Mesenteric fat pad (tissue), 1 donor: ENCODE results near the gene GRK1. TPM values are rescaled to one million over a fixed set of nuclear protein-coding genes. Genes with fewer than 3 reads are reported as not detected.

Experiments
- DNase-seq: peaks from one replicate; pipeline ENCODE4 v3.0.0-alpha.2; 2020; ENCODE audit warnings: low spot score
- total RNA-seq: library from RNA; stranded (reverse); fragmentation: NEBNext Ultra II Directional; extraction: Animal tissue kit (Norgen Biotek cat#: 25700); gene quantifications from one replicate; pipeline ENCODE4 v1.2.1, GENCODE V29; 2021
- donor health status: DM: yes; HTN: yes; CAD: no.

The GRK1 gene
- total RNA-seq, 1 donor from 2014 or later: not detected

DNA sequence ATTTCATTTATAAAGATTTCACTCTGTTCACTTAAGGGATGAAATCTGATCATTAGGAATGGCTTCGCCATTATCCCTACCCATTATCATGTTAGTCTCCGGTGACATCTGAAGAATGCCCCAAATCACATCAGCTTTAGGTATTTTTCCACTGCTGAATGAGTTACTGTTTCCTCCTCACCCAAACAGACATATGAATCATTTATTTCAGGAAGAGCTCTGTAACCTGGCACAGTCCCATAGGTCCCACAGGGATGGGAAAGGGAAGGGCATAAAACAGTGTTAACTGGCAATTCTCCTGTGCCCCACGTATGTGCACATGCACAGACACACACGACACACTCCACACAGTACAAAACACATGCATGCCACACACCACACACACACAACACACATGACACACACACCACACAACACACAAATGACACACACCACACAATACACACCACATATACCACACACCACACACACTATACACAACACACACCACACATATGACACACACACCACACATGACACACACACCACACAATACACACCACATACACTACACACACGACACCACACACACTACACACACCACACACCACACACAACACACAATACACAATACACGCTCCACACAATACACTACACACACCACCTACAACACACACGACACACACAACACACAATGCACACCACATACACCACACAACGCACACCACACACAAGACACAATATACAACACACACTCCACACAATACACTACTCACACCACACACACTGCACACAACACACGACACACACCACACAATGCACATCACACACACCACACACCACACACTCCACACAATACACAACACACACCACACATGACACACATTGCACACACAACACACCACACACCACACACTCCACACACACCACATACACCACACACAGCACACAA, 107.4 kb downstream of the GRK1 start:
- DNase-seq: peak; percentile 57

DNA sequence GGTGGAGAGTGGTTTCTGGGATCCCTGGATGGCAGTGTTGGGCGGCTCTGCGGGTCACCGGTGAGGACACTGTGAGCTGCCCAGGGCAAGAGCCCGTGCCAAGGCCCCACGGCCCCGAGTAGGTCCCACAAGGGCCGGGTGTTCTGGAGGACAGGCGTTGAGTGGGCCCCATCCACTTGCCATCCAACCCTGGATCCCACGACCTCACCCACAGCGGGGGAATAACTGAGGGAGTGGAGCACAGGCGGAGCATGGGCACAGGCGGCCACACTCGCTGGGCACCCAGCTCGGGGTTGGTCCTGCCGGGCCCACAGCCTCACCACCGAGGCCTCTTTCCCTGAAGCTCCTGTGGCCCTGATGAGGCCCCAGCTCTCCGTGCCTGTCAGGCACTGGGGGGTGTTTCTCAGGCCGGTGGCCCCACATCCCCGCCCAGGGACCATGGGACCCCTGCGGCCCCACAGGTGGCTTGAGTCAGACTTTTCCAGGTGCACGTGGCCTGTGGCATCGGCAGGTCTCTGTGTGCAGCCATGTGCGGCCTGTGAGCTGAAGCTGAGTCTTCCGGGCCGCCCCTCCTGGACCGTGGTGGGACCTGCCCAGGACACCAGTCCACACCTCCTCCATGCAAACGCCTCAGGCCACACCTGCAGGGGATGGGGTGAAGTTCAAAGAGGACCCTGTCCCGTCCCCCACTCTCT, 108.6 kb downstream of the GRK1 start:
- DNase-seq: peak; percentile 84

DNA sequence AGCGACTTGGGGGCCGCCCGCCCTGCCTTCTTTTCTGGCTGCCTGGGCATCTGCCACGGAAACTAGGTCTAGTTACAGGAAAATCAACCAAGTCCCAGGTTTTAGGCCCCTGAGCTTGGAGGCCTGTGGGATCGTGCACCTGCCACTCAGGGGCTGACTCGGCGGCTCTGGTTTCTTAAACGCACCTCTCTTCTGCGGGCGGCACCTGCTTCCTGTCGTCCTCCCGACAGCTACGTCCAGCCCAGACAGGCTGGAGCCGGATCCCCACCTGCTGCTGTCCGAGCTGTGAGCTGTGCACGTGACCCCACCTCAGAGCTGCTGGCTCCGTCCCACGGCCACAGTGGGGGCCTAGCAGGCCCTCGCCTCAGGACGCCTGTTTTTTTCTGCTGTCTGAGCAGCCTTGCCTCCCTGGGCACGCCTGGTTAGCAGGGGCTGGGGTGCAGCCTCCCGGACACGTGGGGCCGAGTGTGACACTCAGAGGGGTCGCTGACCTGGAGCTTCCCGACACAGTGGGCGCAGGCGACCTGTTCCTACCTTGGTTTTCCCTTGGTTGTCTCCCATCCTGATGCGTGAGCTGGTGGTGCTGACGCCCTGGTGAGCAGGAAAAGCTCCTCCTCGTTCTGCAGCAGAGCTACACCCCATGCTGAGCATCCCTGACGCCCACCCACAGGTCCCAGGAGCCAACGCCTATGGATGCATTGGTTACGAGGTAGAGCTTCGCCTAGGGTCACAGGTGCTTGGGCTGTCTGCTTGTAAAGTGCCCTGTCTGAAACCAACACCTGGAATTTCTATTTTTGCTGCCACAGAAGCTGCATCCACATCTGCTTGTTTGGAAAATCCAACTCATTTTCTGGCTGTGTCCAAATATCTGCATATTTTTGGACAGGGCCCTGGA, 109.5 kb downstream of the GRK1 start:
- DNase-seq: peak; percentile 88

DNA sequence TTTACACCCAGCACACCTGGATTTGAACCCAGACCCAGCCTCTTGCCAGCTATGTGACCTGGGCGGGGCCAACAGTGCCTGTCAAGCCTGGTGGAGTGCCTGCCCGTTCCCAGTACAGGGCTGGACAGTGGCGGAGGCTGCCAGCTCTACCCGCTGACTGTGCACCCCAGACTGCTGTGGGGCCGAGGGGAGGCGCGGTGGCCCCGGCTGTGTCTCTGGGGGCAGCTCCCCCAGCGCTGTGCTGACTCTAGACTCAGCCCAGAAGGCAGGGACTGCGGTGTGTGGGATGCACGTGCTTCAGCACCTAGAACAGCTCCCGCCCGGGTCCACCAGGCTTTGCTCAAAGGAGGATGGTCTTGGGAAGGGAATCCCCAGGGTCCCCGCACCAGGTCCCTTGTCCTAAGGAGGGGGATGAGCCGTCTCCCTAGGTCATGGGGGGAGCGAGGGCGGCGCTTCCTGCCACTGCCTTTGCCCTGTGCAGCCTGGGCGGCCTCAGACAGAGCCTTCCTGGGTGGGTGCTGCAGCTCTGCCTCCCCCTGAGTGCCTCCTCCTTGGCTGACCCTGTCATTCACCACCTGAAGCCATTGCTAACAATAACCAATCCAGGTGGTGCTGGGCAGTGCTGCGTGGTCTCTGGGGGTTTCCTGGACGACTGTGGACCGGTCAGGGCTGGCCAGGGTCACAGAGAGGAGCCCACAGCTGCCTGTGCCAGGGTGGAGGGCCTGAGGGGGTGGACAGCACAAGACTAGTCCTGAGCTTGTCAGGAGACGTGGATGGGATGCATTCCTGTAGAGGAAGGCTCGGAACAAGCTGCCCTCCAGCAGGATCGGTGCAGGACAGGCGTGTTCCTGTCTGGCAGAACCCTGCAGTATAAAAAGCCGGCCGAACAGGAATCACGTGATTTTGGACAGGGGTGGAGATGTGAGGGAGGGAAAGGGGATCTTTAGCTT, 110.6 kb downstream of the GRK1 start:
- DNase-seq: peak; percentile 78

DNA sequence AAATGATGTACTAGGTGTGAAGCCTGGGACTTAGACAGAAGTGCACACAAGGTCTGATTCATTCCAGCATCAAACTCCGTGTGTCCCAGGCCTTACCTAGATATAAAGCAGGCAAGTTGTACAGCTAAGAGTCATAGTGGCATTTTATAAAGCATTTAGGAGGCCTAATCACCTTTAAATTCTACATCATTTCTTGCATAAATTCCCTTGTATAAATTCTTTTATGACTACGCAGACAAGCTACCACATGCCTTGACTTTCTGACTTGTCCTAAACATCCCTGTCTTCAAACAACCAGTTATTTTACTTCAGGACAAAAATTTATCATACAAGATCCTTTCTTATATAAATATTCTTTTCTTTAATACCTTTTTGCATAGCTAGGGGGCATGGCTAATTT, 114.6 kb downstream of the GRK1 start:
- DNase-seq: no peak

DNA sequence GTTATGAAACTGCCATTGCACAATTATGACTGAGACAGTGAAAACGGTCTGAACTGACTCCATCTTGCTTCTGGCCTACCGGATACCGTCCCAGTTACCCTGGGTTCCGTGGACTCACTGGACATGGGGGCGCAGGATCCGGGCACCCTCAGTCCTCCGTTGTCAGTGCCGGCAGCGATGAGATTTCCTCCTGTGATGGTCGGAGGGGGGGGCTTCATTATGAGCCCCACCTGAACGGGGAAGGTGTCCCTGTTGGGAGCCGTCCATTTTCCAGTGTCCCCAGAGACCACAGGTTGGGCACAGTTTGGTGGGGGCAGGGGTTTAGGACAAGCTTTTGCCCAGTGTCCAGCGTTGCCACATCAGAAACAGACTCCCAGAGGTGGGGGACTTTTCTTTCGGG, 115.5 kb downstream of the GRK1 start:
- peak; percentile 30 for DNase-seq

DNA sequence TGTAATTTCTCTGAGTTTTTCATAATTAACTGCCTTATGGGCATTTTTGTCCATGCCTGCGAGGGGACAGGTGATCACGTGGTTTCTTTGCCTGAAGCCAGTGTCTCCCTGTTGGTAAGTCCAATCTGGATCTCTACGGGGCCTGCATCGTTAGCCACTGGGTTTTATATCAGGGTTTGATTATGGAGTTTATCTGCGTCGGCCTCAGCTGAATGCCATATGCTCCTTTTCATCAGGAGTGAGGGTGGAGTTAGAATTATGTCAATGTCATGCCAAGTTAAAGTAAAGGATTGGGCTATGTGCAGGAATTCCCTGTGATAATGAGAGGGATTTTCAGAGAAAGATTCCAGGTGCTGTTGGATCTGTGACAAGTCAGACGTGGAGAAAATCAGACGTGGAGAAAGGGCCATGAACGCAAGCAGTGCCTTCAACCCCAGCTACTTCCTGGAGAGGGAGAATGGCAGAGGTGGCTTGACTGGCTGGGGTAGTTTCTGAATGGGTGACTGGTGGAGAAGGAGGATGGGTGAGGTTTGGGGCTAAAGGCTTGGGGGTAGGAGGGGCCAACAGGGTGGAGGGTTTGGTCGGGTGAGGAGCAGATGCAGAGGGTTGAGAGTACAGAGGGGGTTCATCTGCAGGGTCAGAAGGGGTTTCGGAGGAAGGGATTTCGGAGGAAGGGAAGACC, 116.3 kb downstream of the GRK1 start:
- peak; percentile 60 for DNase-seq

DNA sequence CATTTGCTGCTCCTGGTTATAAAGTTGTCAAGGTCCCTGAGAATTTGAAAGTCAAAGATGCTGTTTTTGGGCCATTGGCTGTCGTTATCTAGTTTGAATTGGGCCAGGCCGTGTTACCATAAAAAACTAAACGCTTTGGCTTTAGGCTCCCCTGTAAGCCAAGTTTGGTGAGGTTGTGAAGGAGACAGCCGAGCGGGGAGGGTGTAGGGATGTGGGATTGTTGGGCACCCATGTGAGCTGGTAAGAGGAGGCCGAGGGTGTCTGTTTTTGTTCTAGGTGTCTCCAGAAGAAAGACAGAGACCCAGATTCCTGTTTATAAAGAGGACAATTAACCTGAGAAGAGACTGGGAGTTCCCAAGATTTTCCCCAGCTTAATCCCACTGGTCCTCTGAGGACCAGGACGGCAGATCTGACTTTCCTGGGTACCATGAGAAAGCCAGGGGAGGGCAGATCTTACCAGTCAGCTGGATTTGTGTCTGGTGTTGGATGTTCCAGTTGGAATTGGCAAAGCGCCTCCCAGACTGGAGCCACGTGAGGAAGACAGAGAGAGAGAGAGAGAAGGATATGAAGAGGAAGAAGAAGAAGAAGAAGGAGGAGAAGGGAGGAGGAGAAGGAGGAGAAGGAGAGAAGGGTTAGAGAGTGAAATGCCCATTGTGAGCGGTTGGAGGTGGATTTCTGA, 117.1 kb downstream of the GRK1 start:
- DNase-seq: peak; percentile 14

DNA sequence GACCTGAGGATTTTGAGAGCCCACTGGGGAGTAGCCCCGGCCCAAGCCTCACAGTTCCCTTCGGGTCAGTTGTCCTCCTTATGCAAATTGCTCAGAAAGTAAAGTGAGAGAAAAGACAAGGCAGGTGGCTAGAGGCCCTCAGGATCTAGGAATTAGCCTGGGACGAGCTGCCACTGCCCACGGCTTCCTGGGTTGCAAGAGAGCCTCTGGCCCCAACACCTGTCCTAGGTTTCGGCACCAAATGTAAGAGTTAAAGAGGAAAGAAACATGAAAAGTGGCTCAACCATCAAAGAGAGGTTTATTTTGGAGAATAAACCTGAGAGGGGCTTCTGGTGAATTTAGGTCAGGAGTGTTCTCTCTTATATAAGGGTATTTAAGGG, 117.6 kb downstream of the GRK1 start:
- DNase-seq: peak; percentile 59

DNA sequence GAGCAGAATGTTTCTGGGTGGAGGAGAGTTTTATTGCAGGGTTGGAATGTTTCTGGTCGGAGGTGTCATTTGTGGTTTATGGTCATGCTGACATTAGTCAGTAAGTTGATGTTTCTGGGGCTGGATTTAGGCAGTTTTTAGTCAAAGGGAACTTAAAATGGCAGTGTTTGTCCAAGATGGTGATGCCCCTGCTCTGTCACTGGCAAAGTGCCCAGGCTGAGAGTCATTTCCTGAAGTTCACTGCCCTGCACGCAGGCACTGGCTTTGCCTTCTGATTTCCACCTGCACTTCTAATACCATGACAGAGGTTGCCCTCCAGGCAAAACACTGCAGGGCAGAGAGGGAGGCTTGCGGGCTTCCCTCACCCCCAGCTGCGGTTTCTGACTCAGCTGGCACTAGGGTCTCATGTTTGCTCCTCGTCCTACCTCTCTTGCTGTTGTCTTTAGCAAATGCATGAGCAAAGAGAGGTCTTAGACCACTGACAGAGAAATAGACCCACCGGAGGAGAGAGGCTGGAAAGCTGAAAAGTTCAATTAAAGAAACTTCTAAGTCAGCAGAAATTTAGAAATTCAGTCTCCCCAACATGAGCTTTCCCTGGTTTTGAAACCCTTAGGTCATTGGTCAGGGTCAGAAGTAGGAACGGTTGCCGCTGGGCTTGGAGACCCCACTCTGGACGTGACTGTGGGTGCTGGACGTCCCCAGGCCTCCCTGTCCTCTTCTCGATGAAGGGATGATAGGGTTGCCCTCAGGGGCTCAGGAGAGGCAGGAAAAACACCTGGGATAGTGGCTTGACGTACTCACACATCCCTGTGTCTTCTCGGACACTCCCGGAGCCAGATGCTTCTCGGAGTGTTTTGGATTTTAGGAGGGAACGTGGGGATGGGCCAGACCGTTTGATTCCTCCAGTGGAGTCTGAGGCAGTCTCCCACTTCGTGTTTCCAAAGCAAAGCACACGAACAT, 118.3 kb downstream of the GRK1 start:
- DNase-seq: peak; percentile 77

DNA sequence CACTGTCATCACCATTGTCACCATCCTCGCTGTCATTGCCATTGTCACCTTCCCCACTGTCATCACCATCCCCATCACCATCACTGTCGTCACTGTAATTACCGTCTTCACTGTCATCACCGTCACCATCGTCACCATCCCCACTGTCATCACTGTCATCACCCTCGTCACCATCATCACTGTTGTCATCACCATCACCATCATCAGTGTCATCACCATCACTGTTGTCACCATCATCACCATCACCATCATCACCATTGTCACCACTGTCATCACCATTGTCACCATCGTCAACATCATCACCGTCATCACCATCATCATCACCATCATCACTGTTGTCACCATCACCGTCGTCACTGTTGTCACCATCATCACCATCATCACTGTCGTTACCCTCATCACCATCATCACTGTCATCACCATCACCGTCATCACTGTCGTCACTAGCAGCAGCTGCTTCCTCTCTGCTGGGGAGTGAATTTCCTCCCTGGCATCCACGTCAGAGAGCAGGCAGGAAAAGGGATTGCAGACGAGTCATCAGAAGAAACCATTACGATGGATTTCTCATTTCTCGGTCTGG, 119.3 kb downstream of the GRK1 start:
- peak; percentile 45 for DNase-seq

Other genes with a start within 250 kb of the GRK1 start
- gene ADPRHL1, start 213.7 kb upstream of the GRK1 start, total RNA-seq: 2.1 TPM
- gene DCUN1D2, start 176.5 kb upstream of the GRK1 start, total RNA-seq: 21.7 TPM
- gene TFDP1, start 82.5 kb upstream of the GRK1 start, total RNA-seq: 66.4 TPM
- not detected for gene ATP4B, start 9.0 kb upstream of the GRK1 start, total RNA-seq
- gene TMEM255B, start 92.0 kb downstream of the GRK1 start, total RNA-seq: 22.7 TPM
- gene GAS6, start 196.9 kb downstream of the GRK1 start, total RNA-seq: 88.6 TPM